Ishikawa (cell line): Measurements from ENCODE around the gene PMM1.

Source experiments
- CEBPB ChIP-seq: IDR thresholded peaks from 2 replicates; pipeline ENCODE4 v1.6.1; 2012
- CREB1 ChIP-seq: IDR thresholded peaks from 2 replicates; pipeline ENCODE4 v1.6.1; 2012; ENCODE audit warnings: low read depth
- EGR1 ChIP-seq: IDR thresholded peaks from 2 replicates; pipeline ENCODE4 v1.6.1; 2012
- EP300 ChIP-seq: IDR thresholded peaks from 2 replicates; pipeline ENCODE4 v1.6.1; 2012; ENCODE audit warnings: borderline replicate concordance
- FOXM1 ChIP-seq: IDR thresholded peaks from 2 replicates; pipeline ENCODE4 v1.6.1; 2012; ENCODE audit warnings: low read depth, borderline replicate concordance
- MAX ChIP-seq: IDR thresholded peaks from 2 replicates; pipeline ENCODE4 v1.6.1; 2012
- NFIC ChIP-seq: IDR thresholded peaks from 2 replicates; pipeline ENCODE4 v1.6.1; 2012
- RAD21 ChIP-seq: IDR thresholded peaks from 2 replicates; pipeline ENCODE4 v1.6.1; 2012; ENCODE audit warnings: low read depth
- REST ChIP-seq: IDR thresholded peaks from 2 replicates; pipeline ENCODE4 v1.6.1; 2012; ENCODE audit warnings: low read depth, mild to moderate bottlenecking
- TAF1 ChIP-seq: IDR thresholded peaks from 2 replicates; pipeline ENCODE4 v1.6.1; 2012; ENCODE audit warnings: low read depth, mild to moderate bottlenecking
- TCF12 ChIP-seq: IDR thresholded peaks from 2 replicates; pipeline ENCODE4 v1.6.1; 2012; ENCODE audit warnings: low read depth
- TEAD4 ChIP-seq: IDR thresholded peaks from 2 replicates; pipeline ENCODE4 v1.6.1; 2012
- USF1 ChIP-seq: IDR thresholded peaks from 2 replicates; pipeline ENCODE4 v1.6.1; 2012
- YY1 ChIP-seq: IDR thresholded peaks from 2 replicates; pipeline ENCODE4 v1.6.1; 2012; ENCODE audit warnings: low read depth
- ZBTB7A ChIP-seq: IDR thresholded peaks from 2 replicates; pipeline ENCODE4 v1.6.1; 2012; ENCODE audit warnings: low read depth

Gene PMM1

GRCh38 chr22:41587347-41587723 lies 2.3 kb downstream of the PMM1 start:
- TF ChIP-seq YY1: no peak
- no peak for TF ChIP-seq REST
- no peak for TF ChIP-seq MAX
- TF ChIP-seq CEBPB: no peak
- no peak for TF ChIP-seq EP300
- no peak for TF ChIP-seq FOXM1
- TF ChIP-seq USF1: no peak
- TF ChIP-seq CREB1: no peak
- no peak for TF ChIP-seq TCF12
- no peak for TF ChIP-seq TEAD4
- TF ChIP-seq RAD21: no peak
- no peak for TF ChIP-seq ZBTB7A
- TF ChIP-seq EGR1: no peak
- TF ChIP-seq TAF1: no peak
- no peak for TF ChIP-seq NFIC

- TF ChIP-seq TCF12 (no peak), USF1 (no peak), TEAD4 (no peak), YY1 (no peak), RAD21 (no peak), CREB1 (no peak), FOXM1 (no peak), MAX (no peak), TAF1 (no peak)
These were observed 3.7 kb downstream of the PMM1 start for GRCh38 chr22:41585898-41586297.

GRCh38 chr22:41584881-41585280 lies 4.8 kb downstream of the PMM1 start:
- no peak for TF ChIP-seq EP300
- TF ChIP-seq TCF12: no peak
- no peak for TF ChIP-seq ZBTB7A
- TF ChIP-seq REST: no peak

GRCh38 chr22:41582694-41583093 lies 6.9 kb downstream of the PMM1 start:
- no peak for TF ChIP-seq USF1
- TF ChIP-seq TEAD4: no peak
- TF ChIP-seq TCF12: no peak
- TF ChIP-seq YY1: no peak
- TF ChIP-seq ZBTB7A: no peak
- no peak for TF ChIP-seq EP300
- no peak for TF ChIP-seq TAF1
- no peak for TF ChIP-seq REST
- TF ChIP-seq NFIC: no peak

GRCh38 chr22:41579997-41580355 lies 9.7 kb downstream of the PMM1 start:
- no peak for TF ChIP-seq NFIC
- TF ChIP-seq CREB1: no peak
- no peak for TF ChIP-seq CEBPB
